Stimulated activated CD8-positive, alpha-beta memory T cell treated with anti-CD3 and anti-CD28 coated beads, Interleukin-4, amount 100 ng/mL, for 24 hours (primary cell): ENCODE results near the gene TPI1.

Experiments used
- DNase-seq: peaks from one replicate; pipeline ENCODE4 v3.0.0-alpha.2; 2020; ENCODE audit warnings: low read depth

Gene TPI1

GRCh38 chr12:6828781-6829535 is 38.4 kb upstream of the TPI1 start:
- peak; percentile 11 for DNase-seq

GRCh38 chr12:6829536-6830220 is 37.7 kb upstream of the TPI1 start:
- no peak for DNase-seq

GRCh38 chr12:6830286-6830890 is 36.9 kb upstream of the TPI1 start:
- DNase-seq: no peak

GRCh38 chr12:6830999-6831398 is 36.3 kb upstream of the TPI1 start:
- no peak for DNase-seq

GRCh38 chr12:6831450-6831995 is 35.8 kb upstream of the TPI1 start:
- no peak for DNase-seq

GRCh38 chr12:6832125-6832524 is 35.2 kb upstream of the TPI1 start:
- DNase-seq: no peak

GRCh38 chr12:6833189-6833890 is 34.0 kb upstream of the TPI1 start:
- no peak for DNase-seq

- no peak for DNase-seq
Observed at GRCh38 chr12:6834254-6834653, 33.1 kb upstream of the TPI1 start.

GRCh38 chr12:6834873-6835272 is 32.5 kb upstream of the TPI1 start:
- DNase-seq: no peak

GRCh38 chr12:6836851-6837250 is 30.5 kb upstream of the TPI1 start:
- DNase-seq: no peak

- DNase-seq: no peak
Observed at GRCh38 chr12:6837370-6838060, 29.8 kb upstream of the TPI1 start.

GRCh38 chr12:6838854-6839253 is 28.5 kb upstream of the TPI1 start:
- DNase-seq: no peak

- DNase-seq: no peak
Observed at GRCh38 chr12:6839482-6840201, 27.7 kb upstream of the TPI1 start.

GRCh38 chr12:6840330-6840729 is 27.0 kb upstream of the TPI1 start:
- no peak for DNase-seq

GRCh38 chr12:6840761-6841515 is 26.4 kb upstream of the TPI1 start, which contains the start of gene GNB3:
TSS of gene GNB3 (plus strand) at chr12:6840925. CDS start at chr12:6841288, 363 bp downstream.
- no peak for DNase-seq

- no peak for DNase-seq
Observed at GRCh38 chr12:6842075-6842474, 25.3 kb upstream of the TPI1 start.

GRCh38 chr12:6843118-6843902 is 24.0 kb upstream of the TPI1 start:
- no peak for DNase-seq

- DNase-seq: no peak
Observed at GRCh38 chr12:6845395-6845794, 21.9 kb upstream of the TPI1 start.

- DNase-seq: no peak
Observed at GRCh38 chr12:6846316-6846869, 20.9 kb upstream of the TPI1 start.
